GM12878 (cell line): ENCODE results near the gene UFD1. TPM values are rescaled to one million over a fixed set of nuclear protein-coding genes. Genes with fewer than 3 reads are reported as not detected.

Source experiments
- ATAC-seq: fragments of 200-7000 bp; cut with Tn5 transposase; 3 replicates; pipeline ENCODE4 v1.9.1; 2020; ENCODE audit warnings: mild to moderate bottlenecking, moderate library complexity
- BruUV-seq: library from RNA; stranded (reverse); fragments of 400-500 nt; replicated peaks from 2 replicates; lab custom pipeline; 2021; lab: Mats Ljungman, UMichigan
- CTCF ChIA-PET: fragments of 300-600 bp; sonication (Branson Sonifier 250); formaldehyde crosslinking; extraction: SDS; loops from one replicate; lab custom pipeline; 2021; ENCODE audit warnings: inconsistent platforms; lab: Yijun Ruan, JAX
- POLR2A ChIA-PET: fragments of 350-600 bp; formaldehyde crosslinking; extraction: SDS; loops from one replicate; lab custom pipeline; 2021; ENCODE audit warnings: inconsistent platforms; lab: Charles Lee
- RAD21 ChIA-PET: fragments of 300-600 bp; sonication (Branson Sonifier 250); formaldehyde crosslinking; loops from one replicate; lab custom pipeline; 2023; ENCODE audit warnings: antibody characterized with exemption; ENCODE audit not compliant: unreplicated experiment; lab: Charles Lee
- SMC1A ChIA-PET: fragments of 300-600 bp; sonication (Branson Sonifier 250); formaldehyde crosslinking; loops from one replicate; lab custom pipeline; 2023; ENCODE audit not compliant: unreplicated experiment, uncharacterized antibody; lab: Charles Lee
- DNase-seq: peaks from one replicate; pipeline ENCODE4 v3.0.0-alpha.2; 2011; ENCODE audit warnings: low read depth, low spot score
- FAIRE-seq: peaks from 3 replicates; lab custom pipeline; 2011; peaks lifted over from hg19 to GRCh38; lab: Jason Lieb, UNC
- H2AFZ ChIP-seq: 2 replicates; pipeline ENCODE4 v1.6.0; 2011; ENCODE audit warnings: low read depth, low read length, control low read depth; ENCODE audit not compliant: control insufficient read depth
- H3K27ac ChIP-seq: 2 replicates; pipeline ENCODE4 v1.5.1; 2011; ENCODE audit warnings: control low read depth; ENCODE audit not compliant: control insufficient read depth, insufficient read depth
- H3K27me3 ChIP-seq, 2 experiments: replicated peaks in 1 of 2; 2 replicates each; pipeline versions ENCODE4 v1.6.0 to v1.6.1; 2011; ENCODE audit warnings: low read length in 1 of 2; ENCODE audit not compliant: control insufficient read depth in 2 of 2, insufficient read depth in 2 of 2
- H3K36me3 ChIP-seq, 2 experiments: 2 replicates each; pipeline ENCODE4 v1.5.1; 2011; ENCODE audit warnings: low read length in 1 of 2; ENCODE audit not compliant: control insufficient read depth in 2 of 2, insufficient read depth in 2 of 2
- H3K4me1 ChIP-seq: 2 replicates; pipeline ENCODE4 v1.6.1; 2011; ENCODE audit warnings: mild to moderate bottlenecking, low read length, moderate library complexity, mixed read lengths; ENCODE audit not compliant: control insufficient read depth, insufficient read depth
- H3K4me2 ChIP-seq: 2 replicates; pipeline ENCODE4 v1.6.0; 2011; ENCODE audit warnings: control low read depth; ENCODE audit not compliant: control insufficient read depth, insufficient read depth
- H3K4me3 ChIP-seq: fragments of 200-600 bp; sonication (generic); 2 replicates; pipeline ENCODE4 v1.5.1; 2016
- H3K79me2 ChIP-seq: 2 replicates; pipeline ENCODE4 v1.6.0; 2011; ENCODE audit warnings: low read length; ENCODE audit not compliant: control insufficient read depth, insufficient read depth
- H3K9ac ChIP-seq: 2 replicates; pipeline ENCODE4 v1.8.0; 2011; ENCODE audit warnings: low read length, control low read depth, mixed read lengths; ENCODE audit not compliant: control insufficient read depth, insufficient read depth
- H3K9me3 ChIP-seq: replicated peaks from 3 replicates; pipeline ENCODE4 v1.5.1; 2011; ENCODE audit warnings: mild to moderate bottlenecking, low read length; ENCODE audit not compliant: control insufficient read depth, insufficient read depth
- H4K20me1 ChIP-seq: 2 replicates; pipeline ENCODE4 v1.6.0; 2011; ENCODE audit not compliant: control insufficient read depth, insufficient read depth
- ASH2L ChIP-seq: fragments of 300-600, 200-600 bp; sonication (generic); IDR thresholded peaks from 2 replicates; pipeline ENCODE4 v1.6.1; 2017; ENCODE audit warnings: low read depth, mild to moderate bottlenecking, borderline replicate concordance
- MTA3 ChIP-seq: IDR thresholded peaks from 2 replicates; pipeline ENCODE4 v1.6.1; 2012; ENCODE audit warnings: low read length, inconsistent platforms, borderline replicate concordance
- POU2F2 ChIP-seq: IDR thresholded peaks from 3 replicates; pipeline ENCODE4 v1.6.1; 2011; ENCODE audit warnings: low read depth, mild to moderate bottlenecking, low read length, borderline replicate concordance
- RAD21 ChIP-seq: IDR thresholded peaks from 2 replicates; pipeline ENCODE4 v1.6.1; 2011; ENCODE audit warnings: mild to moderate bottlenecking, low read depth, low read length, moderate library complexity; ENCODE audit not compliant: insufficient read depth
- SUPT20H ChIP-seq: IDR thresholded peaks from 2 replicates; pipeline ENCODE4 v1.6.1; 2011; ENCODE audit warnings: low read depth, mild to moderate bottlenecking, low read length, moderate library complexity, borderline replicate concordance; ENCODE audit not compliant: control insufficient read depth
- YBX1 ChIP-seq: fragments of 450-650 bp; IDR thresholded peaks from 2 replicates; pipeline ENCODE4 v1.6.1; 2016; ENCODE audit warnings: antibody characterized with exemption
- YY1 ChIP-seq: IDR thresholded peaks from 2 replicates; pipeline ENCODE4 v1.6.1; 2011; ENCODE audit warnings: low read depth, mild to moderate bottlenecking, low read length
- WGBS: methylation state at CpG from one replicate; pipeline ENCODE4 v1.1.6; 2016; ENCODE audit warnings: low lambda C conversion rate; ENCODE audit not compliant: insufficient replicate concordance, insufficient coverage; ENCODE audit errors: missing lambda C conversion rate; 5-methylcytosine and 5-hydroxymethylcytosine counted together
- in situ Hi-C: fragments of 300-500 bp; cut with MboI; formaldehyde crosslinking; loops from 9 replicates; pipeline ENCODE4 v1.14.3; 2018; ENCODE audit warnings: mixed read lengths
- intact Hi-C: fragments of 100-400 bp; cut with micrococcal nuclease; formaldehyde crosslinking; loops from one replicate; pipeline ENCODE4 v1.14.2; 2022; ENCODE audit not compliant: unreplicated experiment
- polyA plus RNA-seq, 11 experiments: library from polyadenylated mRNA; depleted of rRNA in 4 of 11; unstranded in 6 of 11; stranded (reverse) in 5 of 11; fragments of >200 nt; fragmentation: Nextera tagmentation in 4 of 11; fragmentation: Illumina TruSeq in 1 of 11; extraction: Ambion mirVana in 4 of 11; extraction: Trizol in 1 of 11; gene quantifications; 1 replicate in 1 of 11; 2 replicates in 10 of 11; pipeline versions ENCODE4 v1.2.1 to v1.2.3, GENCODE V29; 2011 to 2016; ENCODE audit warnings: inconsistent platforms in 2 of 11, missing spikeins in 2 of 11, low read depth in 1 of 11
- total RNA-seq, 4 experiments: library from RNA; depleted of rRNA in 3 of 4; stranded (reverse); fragments of >200 nt in 3 of 4; fragmentation: Illumina TruSeq in 1 of 4; extraction: Trizol in 1 of 4; gene quantifications; 2 replicates each; pipeline versions ENCODE4 v1.2.1 to v1.2.3, GENCODE V29; 2013 to 2021
- TF ChIP-seq, protein P1 (sequence below): fragments of 450-650 bp; formaldehyde crosslinking; IDR thresholded peaks from 2 replicates; pipeline ENCODE4 v1.4.0; 2020; ENCODE audit warnings: mild to moderate bottlenecking, moderate library complexity
- TF ChIP-seq, protein P2 (sequence below): fragments of 450-650 bp; IDR thresholded peaks from 2 replicates; pipeline ENCODE4 v1.6.1; 2014; ENCODE audit warnings: mild to moderate bottlenecking
- TF ChIP-seq, protein P3 (sequence below), 3 experiments: IDR thresholded peaks in 2 of 3; conservative IDR thresholded peaks in 1 of 3; 2 replicates each; pipeline ENCODE4 v1.5.1; 2011; ENCODE audit warnings: low read depth in 3 of 3, low read length in 3 of 3, mild to moderate bottlenecking in 3 of 3, control low read depth in 2 of 3, moderate library complexity in 2 of 3, inconsistent platforms in 1 of 3, mixed read lengths in 1 of 3; ENCODE audit not compliant: control insufficient read depth in 2 of 3, insufficient read depth in 1 of 3; ENCODE audit errors: extremely low read depth in 1 of 3
- TF ChIP-seq, protein P4 (sequence below): fragments of 450-650 bp; IDR thresholded peaks from 2 replicates; pipeline ENCODE4 v1.6.1; 2018; ENCODE audit warnings: mild to moderate bottlenecking, low read depth, moderate library complexity; ENCODE audit not compliant: partially characterized antibody

The UFD1 gene
- total and polyA plus RNA-seq, 10 of the 15 experiments (the other 5 are each of a cell fraction or from before 2014, with no cell fraction given) = 67.2 to 143 (median 117) TPM

DNA sequence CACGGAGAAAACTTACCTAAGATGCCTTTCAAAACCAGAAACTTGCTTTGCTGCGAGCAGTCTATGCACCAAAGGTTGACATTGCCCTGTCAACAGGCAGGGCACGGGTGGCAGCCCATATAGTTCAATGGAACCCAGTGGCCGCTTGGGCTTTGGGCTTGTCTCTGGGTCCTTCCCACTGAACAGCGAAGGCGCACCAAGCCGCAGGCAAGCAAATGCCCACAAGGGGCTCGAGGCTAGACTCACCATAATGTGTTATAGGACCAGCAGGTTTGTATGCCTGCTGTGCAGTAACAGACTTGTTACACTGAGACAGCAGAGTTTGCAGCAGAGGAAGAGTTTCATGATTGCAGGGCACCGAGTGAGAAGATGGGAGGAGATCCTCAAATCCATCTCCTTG lies 24.9 kb upstream of the UFD1 start (continued):
- TF ChIP-seq, protein P1, sequence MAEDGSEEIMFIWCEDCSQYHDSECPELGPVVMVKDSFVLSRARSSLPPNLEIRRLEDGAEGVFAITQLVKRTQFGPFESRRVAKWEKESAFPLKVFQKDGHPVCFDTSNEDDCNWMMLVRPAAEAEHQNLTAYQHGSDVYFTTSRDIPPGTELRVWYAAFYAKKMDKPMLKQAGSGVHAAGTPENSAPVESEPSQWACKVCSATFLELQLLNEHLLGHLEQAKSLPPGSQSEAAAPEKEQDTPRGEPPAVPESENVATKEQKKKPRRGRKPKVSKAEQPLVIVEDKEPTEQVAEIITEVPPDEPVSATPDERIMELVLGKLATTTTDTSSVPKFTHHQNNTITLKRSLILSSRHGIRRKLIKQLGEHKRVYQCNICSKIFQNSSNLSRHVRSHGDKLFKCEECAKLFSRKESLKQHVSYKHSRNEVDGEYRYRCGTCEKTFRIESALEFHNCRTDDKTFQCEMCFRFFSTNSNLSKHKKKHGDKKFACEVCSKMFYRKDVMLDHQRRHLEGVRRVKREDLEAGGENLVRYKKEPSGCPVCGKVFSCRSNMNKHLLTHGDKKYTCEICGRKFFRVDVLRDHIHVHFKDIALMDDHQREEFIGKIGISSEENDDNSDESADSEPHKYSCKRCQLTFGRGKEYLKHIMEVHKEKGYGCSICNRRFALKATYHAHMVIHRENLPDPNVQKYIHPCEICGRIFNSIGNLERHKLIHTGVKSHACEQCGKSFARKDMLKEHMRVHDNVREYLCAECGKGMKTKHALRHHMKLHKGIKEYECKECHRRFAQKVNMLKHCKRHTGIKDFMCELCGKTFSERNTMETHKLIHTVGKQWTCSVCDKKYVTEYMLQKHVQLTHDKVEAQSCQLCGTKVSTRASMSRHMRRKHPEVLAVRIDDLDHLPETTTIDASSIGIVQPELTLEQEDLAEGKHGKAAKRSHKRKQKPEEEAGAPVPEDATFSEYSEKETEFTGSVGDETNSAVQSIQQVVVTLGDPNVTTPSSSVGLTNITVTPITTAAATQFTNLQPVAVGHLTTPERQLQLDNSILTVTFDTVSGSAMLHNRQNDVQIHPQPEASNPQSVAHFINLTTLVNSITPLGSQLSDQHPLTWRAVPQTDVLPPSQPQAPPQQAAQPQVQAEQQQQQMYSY (CRISPR knock-in tag) = no peak

DNA sequence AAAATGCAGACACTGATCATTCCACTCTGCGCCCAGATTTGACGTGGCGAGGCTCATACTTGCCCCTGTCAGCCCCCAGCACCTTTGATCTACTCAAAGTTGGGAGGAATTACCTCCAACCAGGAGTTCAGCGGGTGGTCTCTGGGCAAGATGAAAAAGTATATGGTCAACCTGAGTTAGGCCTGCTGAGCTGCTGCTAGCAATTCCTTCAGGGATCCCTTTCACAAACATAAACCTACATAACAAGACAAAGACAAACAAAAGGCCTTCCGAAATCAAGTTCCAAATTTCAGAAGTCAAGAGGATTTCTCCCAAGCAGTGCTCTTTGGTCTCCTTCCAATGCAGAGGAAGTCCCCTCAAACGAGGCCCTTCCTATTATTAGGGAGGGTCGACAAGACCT lies 24.4 kb upstream of the UFD1 start:
- no peaks in the 10 kb centered on the region for H3K27me3 ChIP-seq
- H3K9me3 ChIP-seq = no peaks in the 10 kb centered on the region
- peaks cover 9 to 20% of the 10 kb centered on the region in 2 experiments; a peak in 3 of 4 replicates for H3K36me3 ChIP-seq
- ChIA-PET CTCF (interaction anchor here (0.8 to 2.2 kb wide), 2 partner anchors 126 to 179 kb away, joined by 3 to 9 read pairs; no protein-coding TSS in a partner anchor), SMC1A (interaction anchor here (1.2 kb wide), 1 partner anchor 65 kb away, joined by 3 read pairs; no protein-coding TSS in a partner anchor), POLR2A (no interaction called here), RAD21 (no interaction called here)
- H2AFZ ChIP-seq = no peak overlapping the region
- no TSS peak for BruUV-seq
- H3K79me2 ChIP-seq = no peaks in the 10 kb centered on the region
- H3K4me2 ChIP-seq = no peak overlapping the region
- no peak for DNase-seq
- FAIRE-seq = no peak
- H3K9ac ChIP-seq = no peak overlapping the region
- WGBS = 92% methylated on average over 7 of the region's 7 CpGs
- no peaks in the 10 kb centered on the region for H3K4me1 ChIP-seq
- in situ Hi-C loops = no loop called here
- H3K4me3 ChIP-seq = no peak overlapping the region
- no peaks in the 10 kb centered on the region for H4K20me1 ChIP-seq
- ATAC-seq = no peak
- intact Hi-C loops = no loop called here
- H3K27ac ChIP-seq = no peak overlapping the region
- TF ChIP-seq MTA3 = no peak
- TF ChIP-seq YBX1 = no peak
- TF ChIP-seq RAD21 = no peak
- TF ChIP-seq POU2F2 = no peak
- TF ChIP-seq, protein P2, sequence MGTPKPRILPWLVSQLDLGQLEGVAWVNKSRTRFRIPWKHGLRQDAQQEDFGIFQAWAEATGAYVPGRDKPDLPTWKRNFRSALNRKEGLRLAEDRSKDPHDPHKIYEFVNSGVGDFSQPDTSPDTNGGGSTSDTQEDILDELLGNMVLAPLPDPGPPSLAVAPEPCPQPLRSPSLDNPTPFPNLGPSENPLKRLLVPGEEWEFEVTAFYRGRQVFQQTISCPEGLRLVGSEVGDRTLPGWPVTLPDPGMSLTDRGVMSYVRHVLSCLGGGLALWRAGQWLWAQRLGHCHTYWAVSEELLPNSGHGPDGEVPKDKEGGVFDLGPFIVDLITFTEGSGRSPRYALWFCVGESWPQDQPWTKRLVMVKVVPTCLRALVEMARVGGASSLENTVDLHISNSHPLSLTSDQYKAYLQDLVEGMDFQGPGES = no peak
- TF ChIP-seq, protein P3, sequence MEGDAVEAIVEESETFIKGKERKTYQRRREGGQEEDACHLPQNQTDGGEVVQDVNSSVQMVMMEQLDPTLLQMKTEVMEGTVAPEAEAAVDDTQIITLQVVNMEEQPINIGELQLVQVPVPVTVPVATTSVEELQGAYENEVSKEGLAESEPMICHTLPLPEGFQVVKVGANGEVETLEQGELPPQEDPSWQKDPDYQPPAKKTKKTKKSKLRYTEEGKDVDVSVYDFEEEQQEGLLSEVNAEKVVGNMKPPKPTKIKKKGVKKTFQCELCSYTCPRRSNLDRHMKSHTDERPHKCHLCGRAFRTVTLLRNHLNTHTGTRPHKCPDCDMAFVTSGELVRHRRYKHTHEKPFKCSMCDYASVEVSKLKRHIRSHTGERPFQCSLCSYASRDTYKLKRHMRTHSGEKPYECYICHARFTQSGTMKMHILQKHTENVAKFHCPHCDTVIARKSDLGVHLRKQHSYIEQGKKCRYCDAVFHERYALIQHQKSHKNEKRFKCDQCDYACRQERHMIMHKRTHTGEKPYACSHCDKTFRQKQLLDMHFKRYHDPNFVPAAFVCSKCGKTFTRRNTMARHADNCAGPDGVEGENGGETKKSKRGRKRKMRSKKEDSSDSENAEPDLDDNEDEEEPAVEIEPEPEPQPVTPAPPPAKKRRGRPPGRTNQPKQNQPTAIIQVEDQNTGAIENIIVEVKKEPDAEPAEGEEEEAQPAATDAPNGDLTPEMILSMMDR (IDR thresholded peaks at IDR 0.05 in 2 of 3, conservative IDR thresholded peaks at IDR 0.05 in 1 of 3; ENCODE audit: control insufficient read depth in 2 of 3, extremely low read depth in 1 of 3, insufficient read depth in 1 of 3, low read depth in 3 of 3, low read length in 3 of 3) = no peak
- TF ChIP-seq YY1 = no peak
- TF ChIP-seq ASH2L = no peak
- TF ChIP-seq SUPT20H = no peak
- TF ChIP-seq, protein P4, sequence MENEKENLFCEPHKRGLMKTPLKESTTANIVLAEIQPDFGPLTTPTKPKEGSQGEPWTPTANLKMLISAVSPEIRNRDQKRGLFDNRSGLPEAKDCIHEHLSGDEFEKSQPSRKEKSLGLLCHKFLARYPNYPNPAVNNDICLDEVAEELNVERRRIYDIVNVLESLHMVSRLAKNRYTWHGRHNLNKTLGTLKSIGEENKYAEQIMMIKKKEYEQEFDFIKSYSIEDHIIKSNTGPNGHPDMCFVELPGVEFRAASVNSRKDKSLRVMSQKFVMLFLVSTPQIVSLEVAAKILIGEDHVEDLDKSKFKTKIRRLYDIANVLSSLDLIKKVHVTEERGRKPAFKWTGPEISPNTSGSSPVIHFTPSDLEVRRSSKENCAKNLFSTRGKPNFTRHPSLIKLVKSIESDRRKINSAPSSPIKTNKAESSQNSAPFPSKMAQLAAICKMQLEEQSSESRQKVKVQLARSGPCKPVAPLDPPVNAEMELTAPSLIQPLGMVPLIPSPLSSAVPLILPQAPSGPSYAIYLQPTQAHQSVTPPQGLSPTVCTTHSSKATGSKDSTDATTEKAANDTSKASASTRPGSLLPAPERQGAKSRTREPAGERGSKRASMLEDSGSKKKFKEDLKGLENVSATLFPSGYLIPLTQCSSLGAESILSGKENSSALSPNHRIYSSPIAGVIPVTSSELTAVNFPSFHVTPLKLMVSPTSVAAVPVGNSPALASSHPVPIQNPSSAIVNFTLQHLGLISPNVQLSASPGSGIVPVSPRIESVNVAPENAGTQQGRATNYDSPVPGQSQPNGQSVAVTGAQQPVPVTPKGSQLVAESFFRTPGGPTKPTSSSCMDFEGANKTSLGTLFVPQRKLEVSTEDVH = no peak
